H1 (cell line): ENCODE results near the gene ATG16L1. TPM values are rescaled to one million over a fixed set of nuclear protein-coding genes. Genes with fewer than 3 reads are reported as not detected.

Experiments used
- CTCF ChIA-PET: fragments of 300-600 bp; sonication (Branson Sonifier 250); formaldehyde crosslinking; loops from one replicate; lab custom pipeline; 2021; ENCODE audit not compliant: partially characterized antibody; lab: Charles Lee
- POLR2A ChIA-PET: fragments of 300-600 bp; sonication (Branson Sonifier 250); formaldehyde crosslinking; loops from one replicate; lab custom pipeline; 2021; ENCODE audit warnings: inconsistent platforms; ENCODE audit not compliant: partially characterized antibody; lab: Charles Lee
- DNase-seq, 2 experiments: peaks; one replicate each; pipeline versions ENCODE4 v3.0.0 to v3.0.0-alpha.2; 2010 to 2022; ENCODE audit warnings: low spot score in 2 of 2, low read depth in 1 of 2, mixed read lengths in 1 of 2
- FAIRE-seq: peaks from 2 replicates; lab custom pipeline; 2011; peaks lifted over from hg19 to GRCh38; lab: Jason Lieb, UNC
- H2AFZ ChIP-seq: 2 replicates; pipeline ENCODE4 v1.8.1; 2012; ENCODE audit warnings: low read length, inconsistent platforms
- H2AK5ac ChIP-seq: 2 replicates; pipeline ENCODE4 v1.6.1; 2013; ENCODE audit warnings: low read depth, low read length
- H2BK120ac ChIP-seq: replicated peaks from 2 replicates; pipeline ENCODE3; 2013; ENCODE audit warnings: low read depth, low read length, inconsistent platforms
- H2BK12ac ChIP-seq: 2 replicates; pipeline ENCODE4 v1.6.1; 2013; ENCODE audit warnings: low read depth, low read length
- H2BK15ac ChIP-seq: 2 replicates; pipeline ENCODE4 v1.6.1; 2013; ENCODE audit warnings: low read length
- H2BK20ac ChIP-seq: 2 replicates; pipeline ENCODE4 v1.6.1; 2013; ENCODE audit warnings: low read length
- H2BK5ac ChIP-seq: 2 replicates; pipeline ENCODE4 v1.6.1; 2013; ENCODE audit warnings: low read depth, low read length
- H3K14ac ChIP-seq: 2 replicates; pipeline ENCODE4 v1.6.1; 2013; ENCODE audit warnings: inconsistent platforms; ENCODE audit not compliant: insufficient read length
- H3K18ac ChIP-seq: 2 replicates; pipeline ENCODE4 v1.6.1; 2013; ENCODE audit warnings: low read length; ENCODE audit errors: extremely low read depth
- H3K23ac ChIP-seq: 2 replicates; pipeline ENCODE4 v1.6.1; 2013; ENCODE audit warnings: inconsistent platforms; ENCODE audit not compliant: insufficient read length
- H3K23me2 ChIP-seq: 2 replicates; pipeline ENCODE4 v1.6.1; 2013; ENCODE audit warnings: low read depth, low read length
- H3K27ac ChIP-seq: 2 replicates; pipeline ENCODE4 v1.6.1; 2011; ENCODE audit warnings: low read depth, low read length, inconsistent platforms
- H3K27me3 ChIP-seq, 4 experiments: replicated peaks in 1 of 4; 1 replicate in 1 of 4; 2 replicates in 3 of 4; pipeline versions ENCODE4 v1.6.1 to v1.8.1; 2011 to 2013; ENCODE audit warnings: low read length in 3 of 4, mild to moderate bottlenecking in 3 of 4, inconsistent platforms in 2 of 4, mixed read lengths in 2 of 4, moderate library complexity in 1 of 4; ENCODE audit not compliant: control insufficient read depth in 3 of 4, insufficient read depth in 3 of 4; ENCODE audit errors: extremely low read depth in 1 of 4
- H3K36me3 ChIP-seq, 4 experiments: 2 replicates each; pipeline versions ENCODE4 v1.6.1 to v1.8.1; 2011 to 2013; ENCODE audit warnings: mild to moderate bottlenecking in 4 of 4, low read length in 3 of 4, moderate library complexity in 2 of 4, control low read depth in 1 of 4, inconsistent platforms in 1 of 4; ENCODE audit not compliant: insufficient read depth in 4 of 4, control insufficient read depth in 2 of 4
- H3K4ac ChIP-seq: replicated peaks from 2 replicates; pipeline ENCODE3; 2013; ENCODE audit warnings: low read length, low read depth, mixed read lengths, inconsistent platforms; ENCODE audit not compliant: insufficient read length
- H3K4me1 ChIP-seq, 4 experiments: replicated peaks in 1 of 4; 1 replicate in 1 of 4; 2 replicates in 3 of 4; pipeline versions ENCODE4 v1.6.1 to v1.8.1; 2011 to 2013; ENCODE audit warnings: low read length in 3 of 4, inconsistent platforms in 2 of 4, mixed read lengths in 1 of 4; ENCODE audit not compliant: insufficient read depth in 4 of 4, control insufficient read depth in 3 of 4
- H3K4me2 ChIP-seq, 2 experiments: 2 replicates each; pipeline versions ENCODE4 v1.6.1 to v1.8.1; 2011 to 2013; ENCODE audit warnings: low read depth in 2 of 2, low read length in 2 of 2, control low read depth in 1 of 2, inconsistent platforms in 1 of 2, mild to moderate bottlenecking in 1 of 2; ENCODE audit not compliant: insufficient read depth in 1 of 2
- H3K4me3 ChIP-seq, 4 experiments: fragments of 200-600, 300-600 bp in 1 of 4; sonication (generic), shearing (Covaris generic), sonication (Bioruptor Twin) in 1 of 4; 2 replicates each; pipeline versions ENCODE4 v1.5.1 to v1.8.1; 2011 to 2016; ENCODE audit warnings: low read length in 4 of 4, low read depth in 3 of 4, control low read depth in 2 of 4, inconsistent platforms in 2 of 4, mild to moderate bottlenecking in 2 of 4, mixed read lengths in 1 of 4, moderate library complexity in 1 of 4; ENCODE audit not compliant: insufficient read depth in 2 of 4; ENCODE audit errors: extremely low read depth in 1 of 4
- H3K56ac ChIP-seq: replicated peaks from 2 replicates; pipeline ENCODE3; 2013; ENCODE audit warnings: low read depth, mild to moderate bottlenecking, mixed read lengths, low read length, inconsistent platforms; ENCODE audit not compliant: insufficient read length
- H3K79me1 ChIP-seq: 2 replicates; pipeline ENCODE4 v1.6.1; 2013; ENCODE audit warnings: low read depth, low read length, control low read depth
- H3K79me2 ChIP-seq, 2 experiments: 2 replicates each; pipeline versions ENCODE4 v1.6.1 to v1.8.1; 2012 to 2013; ENCODE audit warnings: low read length in 2 of 2, mild to moderate bottlenecking in 2 of 2, inconsistent platforms in 1 of 2; ENCODE audit not compliant: insufficient read depth in 2 of 2, control insufficient read depth in 1 of 2
- H3K9ac ChIP-seq, 4 experiments: replicated peaks in 1 of 4; 1 replicate in 1 of 4; 2 replicates in 3 of 4; pipeline versions ENCODE4 v1.6.1 to v1.8.1; 2011 to 2013; ENCODE audit warnings: low read depth in 3 of 4, low read length in 3 of 4, control low read depth in 2 of 4, mild to moderate bottlenecking in 2 of 4, moderate library complexity in 2 of 4, inconsistent platforms in 1 of 4; ENCODE audit errors: extremely low read depth in 1 of 4
- H3K9me3 ChIP-seq, 2 experiments: 2 replicates each; pipeline versions ENCODE4 v1.6.1 to v1.8.1; 2012 to 2013; ENCODE audit warnings: mild to moderate bottlenecking in 2 of 2, moderate library complexity in 2 of 2, control low read depth in 1 of 2, inconsistent platforms in 1 of 2, low read depth in 1 of 2, low read length in 1 of 2, mixed read lengths in 1 of 2; ENCODE audit not compliant: insufficient read depth in 2 of 2
- H4K20me1 ChIP-seq, 2 experiments: replicated peaks in 1 of 2; 2 replicates each; pipeline versions ENCODE3 to v1.8.1; 2011 to 2013; ENCODE audit warnings: inconsistent platforms in 2 of 2, low read length in 2 of 2, mild to moderate bottlenecking in 1 of 2; ENCODE audit not compliant: insufficient read depth in 2 of 2, control insufficient read depth in 1 of 2
- H4K5ac ChIP-seq: 2 replicates; pipeline ENCODE4 v1.6.1; 2013; ENCODE audit warnings: low read length, low read depth, mixed read lengths, inconsistent platforms; ENCODE audit not compliant: insufficient read length
- H4K8ac ChIP-seq: 2 replicates; pipeline ENCODE4 v1.8.0; 2013; ENCODE audit warnings: mild to moderate bottlenecking, moderate library complexity, low read length, inconsistent platforms; ENCODE audit not compliant: insufficient read depth; ENCODE audit errors: extremely low read depth
- H4K91ac ChIP-seq: replicated peaks from 2 replicates; pipeline ENCODE3; 2013; ENCODE audit warnings: low read length, mixed read lengths, inconsistent platforms; ENCODE audit not compliant: insufficient read length
- CBX5 ChIP-seq: fragments of 300-800, 300-1000 bp; sonication (generic); IDR thresholded peaks from 2 replicates; pipeline ENCODE4 v1.7.1; 2016; ENCODE audit warnings: antibody characterized with exemption, low read length, low read depth
- CTBP2 ChIP-seq: IDR thresholded peaks from 2 replicates; pipeline ENCODE4 v1.7.0; 2011; ENCODE audit warnings: borderline replicate concordance, mild to moderate bottlenecking, moderate library complexity, mixed read lengths, low read length; ENCODE audit not compliant: insufficient read depth, insufficient read length
- CTCF ChIP-seq, 3 experiments: IDR thresholded peaks; 1 replicate in 2 of 3; 2 replicates in 1 of 3; pipeline versions ENCODE4 v1.5.1 to v1.6.1; 2011; ENCODE audit warnings: low read length in 3 of 3, mild to moderate bottlenecking in 3 of 3, inconsistent platforms in 2 of 3, low read depth in 1 of 3, moderate library complexity in 1 of 3; ENCODE audit not compliant: insufficient read depth in 1 of 3; ENCODE audit errors: control extremely low read depth in 1 of 3
- EP300 ChIP-seq, 2 experiments: IDR thresholded peaks; 1 replicate in 1 of 2; 2 replicates in 1 of 2; pipeline ENCODE4 v1.6.1; 2011 to 2012; ENCODE audit warnings: low read depth in 2 of 2, low read length in 2 of 2, mild to moderate bottlenecking in 2 of 2, borderline replicate concordance in 1 of 2, inconsistent platforms in 1 of 2, moderate library complexity in 1 of 2
- JUN ChIP-seq: IDR thresholded peaks from 2 replicates; pipeline ENCODE4 v1.6.1; 2011; ENCODE audit warnings: low read depth, mild to moderate bottlenecking, improper control_type of control experiment, low read length
- JUND ChIP-seq: IDR thresholded peaks from 2 replicates; pipeline ENCODE4 v1.6.1; 2011; ENCODE audit warnings: mild to moderate bottlenecking, improper control_type of control experiment, low read length
- MAX ChIP-seq: IDR thresholded peaks from 2 replicates; pipeline ENCODE4 v1.6.1; 2012; ENCODE audit warnings: inconsistent platforms
- NANOG ChIP-seq: IDR thresholded peaks from 2 replicates; pipeline ENCODE4 v1.6.1; 2011; ENCODE audit warnings: low read length, low read depth, mild to moderate bottlenecking, inconsistent platforms; ENCODE audit not compliant: insufficient read depth, poor library complexity, severe bottlenecking
- RXRA ChIP-seq: IDR thresholded peaks from 2 replicates; pipeline ENCODE4 v1.6.1; 2011; ENCODE audit warnings: low read depth, mild to moderate bottlenecking, low read length, moderate library complexity; ENCODE audit not compliant: insufficient read depth
- SIRT6 ChIP-seq: IDR thresholded peaks from one replicate; pipeline ENCODE4 v1.7.1; 2012; ENCODE audit warnings: low read length, inconsistent platforms
- SIX5 ChIP-seq: IDR thresholded peaks from 2 replicates; pipeline ENCODE4 v1.6.1; 2011; ENCODE audit warnings: mild to moderate bottlenecking, low read depth, low read length
- WGBS, 2 experiments: shearing (Covaris generic) in 1 of 2; methylation state at CpG; one replicate each; pipeline versions ENCODE4 v1.1.6 to v1.1.7; 2013 to 2015; ENCODE audit warnings: low lambda C conversion rate in 2 of 2, mixed read lengths in 2 of 2, inconsistent platforms in 1 of 2, low coverage in 1 of 2, missing lambda C conversion rate in 1 of 2; ENCODE audit not compliant: insufficient replicate concordance in 2 of 2, insufficient coverage in 1 of 2, insufficient read length in 1 of 2; ENCODE audit errors: extremely low coverage in 1 of 2, missing lambda C conversion rate in 1 of 2; 5-methylcytosine and 5-hydroxymethylcytosine counted together
- polyA plus RNA-seq, 7 experiments: library from polyadenylated mRNA; depleted of rRNA in 3 of 7; stranded (reverse) in 5 of 7; unstranded in 2 of 7; fragments of >200 nt in 5 of 7; fragments of 200-250 nt in 2 of 7; gene quantifications; 1 replicate in 5 of 7; 2 replicates in 1 of 7; 4 replicates in 1 of 7; pipeline versions ENCODE4 v1.2.1 to v1.2.3, GENCODE V29; 2011 to 2013; ENCODE audit warnings: missing spikeins in 2 of 7, mixed read lengths in 2 of 7
- total RNA-seq: library from RNA; stranded (reverse); fragmentation: NEBNext Ultra II Directional; extraction: Animal tissue kit (Norgen Biotek cat#: 25700); gene quantifications from 2 replicates; pipeline ENCODE4 v1.2.1, GENCODE V29; 2021

Gene ATG16L1
- total and polyA plus RNA-seq, 2 of the 8 experiments (the other 6 are each of a cell fraction or from before 2014, with no cell fraction given), result 18.3 to 31.0 TPM

- ChIA-PET CTCF (no interaction called here), POLR2A (no interaction called here)
- no peaks in the 10 kb centered on the region for H3K4me1 ChIP-seq
- no peak overlapping the region for H2BK5ac ChIP-seq
- no peak overlapping the region for H3K27ac ChIP-seq
- no peak overlapping the region for H3K18ac ChIP-seq
- no peak overlapping the region for H4K5ac ChIP-seq
- H4K20me1 ChIP-seq, result peaks cover 7% of the 10 kb centered on the region in 2 experiments
- H3K4me2 ChIP-seq, result no peak overlapping the region
- H2AK5ac ChIP-seq, result no peak overlapping the region
- H3K56ac ChIP-seq, result no peak overlapping the region
- H2BK120ac ChIP-seq, result no peak overlapping the region
- no peak overlapping the region for H2AFZ ChIP-seq
- no peak for DNase-seq
- H3K36me3 ChIP-seq, result peaks cover 24 to 81% (median 66%) of the 10 kb centered on the region in 4 experiments; a peak in 7 of 8 replicates
- no peaks in the 10 kb centered on the region for H3K27me3 ChIP-seq
- no peak overlapping the region for H3K14ac ChIP-seq
- no peaks in the 10 kb centered on the region for H3K9me3 ChIP-seq
- H3K23ac ChIP-seq, result no peak overlapping the region
- no peak overlapping the region for H3K4me3 ChIP-seq
- 86% methylated on average over 1 of the region's 1 CpG; no CpG with 5 or more reads in 1 of the 2 experiments for WGBS, 2 experiments
- no peak overlapping the region for H4K8ac ChIP-seq
- H3K4ac ChIP-seq, result no peak overlapping the region
- H2BK15ac ChIP-seq, result no peak overlapping the region
- H3K9ac ChIP-seq, result no peak overlapping the region
- H3K79me1 ChIP-seq, result no peaks in the 10 kb centered on the region; the same call in 1 of the 2 replicates
- no peak for FAIRE-seq
- H3K79me2 ChIP-seq, result peaks cover 0 to 37% of the 10 kb centered on the region in 2 experiments; a peak in 3 of 4 replicates
- H2BK12ac ChIP-seq, result no peak overlapping the region
- no peak overlapping the region for H2BK20ac ChIP-seq
- H3K23me2 ChIP-seq, result no peaks in the 10 kb centered on the region
- H4K91ac ChIP-seq, result no peak overlapping the region
- TF ChIP-seq RXRA, result no peak
- TF ChIP-seq CTBP2, result no peak
- no peak for TF ChIP-seq SIRT6
- TF ChIP-seq MAX, result no peak
- no peak for TF ChIP-seq EP300 (IDR thresholded peaks at IDR 0.05; ENCODE audit: borderline replicate concordance in 1 of 2, low read depth in 2 of 2, low read length in 2 of 2)
- no peak for TF ChIP-seq CBX5
- no peak for TF ChIP-seq JUND
- no peak for TF ChIP-seq NANOG
- no peak for TF ChIP-seq SIX5
- TF ChIP-seq CTCF (IDR thresholded peaks at IDR 0.05; ENCODE audit: control extremely low read depth in 1 of 3, insufficient read depth in 1 of 3, low read depth in 1 of 3, low read length in 3 of 3), result no peak
- no peak for TF ChIP-seq JUN
Observed at GRCh38 chr2:233259730-233260129, 8.3 kb downstream of the ATG16L1 start.
